OCI-LY3 (cell line): Measurements from ENCODE around the gene OR8H1.

Experiments used
- H2AFZ ChIP-seq: fragments of 200-600, 300-600 bp; shearing (Covaris generic); 2 replicates; pipeline ENCODE4 v1.6.0; 2014; ENCODE audit warnings: antibody characterized with exemption, low read depth, low read length
- H3K27ac ChIP-seq: fragments of 200-600, 300-600 bp; sonication (generic); 2 replicates; pipeline ENCODE4 v1.5.1; 2014; ENCODE audit warnings: mild to moderate bottlenecking, low read length, moderate library complexity, mixed read lengths
- H3K27me3 ChIP-seq: fragments of 200-600, 300-600 bp; sonication (generic); 2 replicates; pipeline ENCODE4 v1.6.1; 2014; ENCODE audit warnings: low read depth, low read length, mixed read lengths
- H3K36me3 ChIP-seq: fragments of 200-600, 300-600 bp; sonication (generic); replicated peaks from 2 replicates; pipeline ENCODE3; 2014; ENCODE audit warnings: low read depth, low read length, mixed read lengths
- H3K4me1 ChIP-seq: fragments of 300-600, 200-600 bp; sonication (generic); 2 replicates; pipeline ENCODE4 v1.6.1; 2014; ENCODE audit warnings: low read length, mixed read lengths
- H3K4me2 ChIP-seq: fragments of 200-600, 300-600 bp; sonication (generic); 2 replicates; pipeline ENCODE4 v1.6.1; 2014; ENCODE audit warnings: low read length, mixed read lengths
- H3K4me3 ChIP-seq: fragments of 300-600, 200-600 bp; sonication (generic); 2 replicates; pipeline ENCODE4 v1.5.1; 2014; ENCODE audit warnings: antibody characterized with exemption, mild to moderate bottlenecking, low read length, moderate library complexity
- H3K79me2 ChIP-seq: fragments of 300-600, 200-600 bp; shearing (Covaris generic); 2 replicates; pipeline ENCODE4 v1.6.1; 2014; ENCODE audit warnings: mild to moderate bottlenecking, low read length, mixed read lengths
- H3K9ac ChIP-seq: fragments of 300-600, 200-600 bp; shearing (Covaris generic); 2 replicates; pipeline ENCODE4 v1.6.0; 2014; ENCODE audit warnings: mild to moderate bottlenecking, low read length, moderate library complexity
- H3K9me3 ChIP-seq: fragments of 200-600, 300-600 bp; shearing (Covaris generic); 2 replicates; pipeline ENCODE4 v1.6.1; 2014; ENCODE audit warnings: low read length, mixed read lengths; ENCODE audit not compliant: insufficient read depth
- H4K20me1 ChIP-seq: fragments of 200-600, 300-600 bp; sonication (generic); 2 replicates; pipeline ENCODE4 v1.6.1; 2016; ENCODE audit warnings: low read length, mixed read lengths; ENCODE audit not compliant: insufficient read depth
- CTCF ChIP-seq: fragments of 200-600, 300-600 bp; sonication (generic); IDR thresholded peaks from 2 replicates; pipeline ENCODE4 v1.5.1; 2014; ENCODE audit warnings: antibody characterized with exemption, low read length, low read depth
- EZH2phosphoT487 ChIP-seq: fragments of 200-600 bp; shearing (Covaris generic); IDR thresholded peaks from 2 replicates; pipeline ENCODE4 v1.6.1; 2018; ENCODE audit warnings: antibody characterized with exemption, mixed run types, low read depth

Gene OR8H1

GRCh38 chr11:56292154-56292553 is at the start of gene OR8H1:
Gene OR8H1, minus strand, starts transcription at chr11:56292254. Its CDS starts 1,192 bp downstream, at chr11:56291062.
- Histone ChIP-seq H3K36me3 (no peaks in the 10 kb centered on the region), H3K9ac (no peak within 1 kb of the TSS), H3K79me2 (no peaks in the 10 kb centered on the region), H3K4me2 (no peak within 1 kb of the TSS), H3K27ac (no peak within 1 kb of the TSS), H3K4me1 (no peaks in the 10 kb centered on the region), H3K9me3 (no peaks in the 10 kb centered on the region), H3K27me3 (no peaks in the 10 kb centered on the region), H4K20me1 (no peaks in the 10 kb centered on the region), H2AFZ (no peak within 1 kb of the TSS), H3K4me3 (no peak within 1 kb of the TSS)
- TF ChIP-seq CTCF, result no peak
- TF ChIP-seq EZH2phosphoT487, result no peak

- H4K20me1 ChIP-seq, result no peaks in the 10 kb centered on the region
- H3K27me3 ChIP-seq, result no peaks in the 10 kb centered on the region
- H3K9me3 ChIP-seq, result no peaks in the 10 kb centered on the region
- no peak overlapping the region for H3K4me2 ChIP-seq
- H2AFZ ChIP-seq, result no peak overlapping the region
- H3K9ac ChIP-seq, result no peak overlapping the region
- H3K4me1 ChIP-seq, result no peaks in the 10 kb centered on the region
- no peaks in the 10 kb centered on the region for H3K36me3 ChIP-seq
- H3K27ac ChIP-seq, result no peak overlapping the region
- H3K4me3 ChIP-seq, result no peak overlapping the region
- H3K79me2 ChIP-seq, result no peaks in the 10 kb centered on the region
- no peak for TF ChIP-seq CTCF
- no peak for TF ChIP-seq EZH2phosphoT487
Measured at GRCh38 chr11:56340289-56340688, 48.2 kb upstream of the OR8H1 start.

- no peak overlapping the region for H3K4me2 ChIP-seq
- no peaks in the 10 kb centered on the region for H3K36me3 ChIP-seq
- H3K27ac ChIP-seq, result no peak overlapping the region
- no peak overlapping the region for H3K4me3 ChIP-seq
- no peaks in the 10 kb centered on the region for H3K79me2 ChIP-seq
- H3K9me3 ChIP-seq, result no peaks in the 10 kb centered on the region
- no peaks in the 10 kb centered on the region for H3K4me1 ChIP-seq
- no peaks in the 10 kb centered on the region for H3K27me3 ChIP-seq
- no peak overlapping the region for H3K9ac ChIP-seq
- TF ChIP-seq CTCF, result no peak
- TF ChIP-seq EZH2phosphoT487, result no peak
- no peak overlapping the region for H2AFZ ChIP-seq
- H4K20me1 ChIP-seq, result no peaks in the 10 kb centered on the region
Measured at GRCh38 chr11:56333156-56333555, 41.1 kb upstream of the OR8H1 start.

GRCh38 chr11:56331861-56332491 is 39.9 kb upstream of the OR8H1 start:
- no peak overlapping the region for H3K9ac ChIP-seq
- H3K4me1 ChIP-seq, result no peaks in the 10 kb centered on the region
- no peaks in the 10 kb centered on the region for H3K79me2 ChIP-seq
- H3K27me3 ChIP-seq, result no peaks in the 10 kb centered on the region
- H3K9me3 ChIP-seq, result no peaks in the 10 kb centered on the region
- H3K4me2 ChIP-seq, result no peak overlapping the region
- no peaks in the 10 kb centered on the region for H3K36me3 ChIP-seq
- no peak overlapping the region for H3K4me3 ChIP-seq
- TF ChIP-seq EZH2phosphoT487 (no peak), CTCF (no peak)
- H3K27ac ChIP-seq, result no peak overlapping the region
- no peaks in the 10 kb centered on the region for H4K20me1 ChIP-seq
- no peak overlapping the region for H2AFZ ChIP-seq
